Subcutaneous adipose tissue (tissue), 4 donors: ENCODE results near the gene CCDC40. TPM values are rescaled to one million over a fixed set of nuclear protein-coding genes. Genes with fewer than 3 reads are reported as not detected.

Experiments used
- small RNA-seq: library from RNA; depleted of rRNA; stranded (forward); fragments of <200 nt; gene quantifications from one replicate; pipeline ENCODE3, GENCODE V24; 2016
- total RNA-seq, 4 donors: library from RNA; depleted of rRNA; stranded (reverse); fragments of >200 nt; gene quantifications; one replicate each; pipeline ENCODE4 v1.1.0, GENCODE V29; 2016

CCDC40 gene
- total RNA-seq, 4 donors from 2014 or later = 3.1 to 5.5 (median 4.6) TPM

Small RNAs within 50 kb of the gene (small RNA-seq; reads per million reads assigned to genes)
- gene AC087741.2 (not detected), gene MIR1268B (not detected)

Other genes starting within 250 kb of the CCDC40 start
- gene CBX8, start 239.6 kb upstream of the CCDC40 start, total RNA-seq = 1 to 10 TPM in 2 of 4 donors, under 1 TPM in 2; 0.68 to 3.6 (median 1.5) TPM
- gene CBX4, start 197.2 kb upstream of the CCDC40 start, total RNA-seq = 1 to 10 TPM; 3.9 to 9.6 (median 7.6) TPM
- 100 to 1,000 TPM in 1 of 4 donors, 10 to 100 TPM in 3; 43.5 to 115 (median 60.5) TPM for gene TBC1D16, start 770 bp upstream of the CCDC40 start, total RNA-seq
- gene GAA, start 64.9 kb downstream of the CCDC40 start, total RNA-seq = 100 to 1,000 TPM in 1 of 4 donors, 10 to 100 TPM in 3; 43.4 to 123 (median 60.2) TPM
- gene EIF4A3, start 110.5 kb downstream of the CCDC40 start, total RNA-seq = 10 to 100 TPM; 35.8 to 54.0 (median 45.7) TPM
- gene CARD14, start 133.4 kb downstream of the CCDC40 start, total RNA-seq = 1 to 10 TPM in 1 of 4 donors, under 1 TPM in 1, not detected in 2; 0.34 to 1.3 TPM
- gene SGSH, start 183.7 kb downstream of the CCDC40 start, total RNA-seq = 10 to 100 TPM; 15.7 to 34.7 (median 24.7) TPM
- gene SLC26A11, start 183.8 kb downstream of the CCDC40 start, total RNA-seq = 10 to 100 TPM in 3 of 4 donors, 1 to 10 TPM in 1; 4.7 to 31.4 (median 13.0) TPM
- 100 to 1,000 TPM; 114 to 167 (median 144) TPM for gene RNF213, start 224.2 kb downstream of the CCDC40 start, total RNA-seq